GM21737 (cell line): ENCODE data around the gene CXorf49B.
"Not testable (repeated sequence)": the region's sequence is repeated elsewhere in the genome, so short reads cannot be mapped to it uniquely, and the experiment has no call there.

Source experiments
- ATAC-seq: cut with Tn5 transposase; IDR thresholded peaks from one replicate; pipeline ENCODE4 v1.9.1; 2021; ENCODE audit warnings: mild to moderate bottlenecking, moderate library complexity; ENCODE audit not compliant: unreplicated experiment

The CXorf49B gene

DNA sequence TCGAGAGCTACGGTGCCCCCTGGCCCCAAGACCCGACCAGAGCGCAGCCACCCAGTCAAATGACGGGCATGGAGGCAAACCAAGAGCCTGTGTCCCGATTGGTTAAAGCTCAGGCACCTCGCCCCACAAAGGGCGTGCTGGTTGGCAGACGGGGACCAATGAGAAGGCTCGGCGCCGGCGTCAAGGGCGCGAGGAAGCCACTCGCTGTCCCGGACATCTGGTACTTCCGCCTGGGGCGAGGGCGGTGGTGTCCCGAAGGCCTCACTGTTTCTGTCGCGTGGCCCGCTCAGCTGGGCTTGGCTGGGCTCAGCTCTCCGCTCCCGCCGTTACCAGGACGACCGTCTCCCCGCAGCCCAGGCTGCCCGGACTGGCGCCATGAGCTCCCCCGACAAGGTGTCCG is at the start of gene CXorf49B:
TSS of gene CXorf49B (plus strand) at position 301 of the 400 bp plus-strand sequence. CDS start at position 376, 75 bp downstream.
- not testable (repeated sequence) for ATAC-seq

GRCh38 chrX:71714064-71714463 is 49.1 kb upstream of the CXorf49B start:
- not testable (repeated sequence) for ATAC-seq

GRCh38 chrX:71715551-71715950 is 47.6 kb upstream of the CXorf49B start:
- ATAC-seq: not testable (repeated sequence)

- ATAC-seq: not testable (repeated sequence)
These were observed 46.8 kb upstream of the CXorf49B start for GRCh38 chrX:71716323-71716722.

DNA sequence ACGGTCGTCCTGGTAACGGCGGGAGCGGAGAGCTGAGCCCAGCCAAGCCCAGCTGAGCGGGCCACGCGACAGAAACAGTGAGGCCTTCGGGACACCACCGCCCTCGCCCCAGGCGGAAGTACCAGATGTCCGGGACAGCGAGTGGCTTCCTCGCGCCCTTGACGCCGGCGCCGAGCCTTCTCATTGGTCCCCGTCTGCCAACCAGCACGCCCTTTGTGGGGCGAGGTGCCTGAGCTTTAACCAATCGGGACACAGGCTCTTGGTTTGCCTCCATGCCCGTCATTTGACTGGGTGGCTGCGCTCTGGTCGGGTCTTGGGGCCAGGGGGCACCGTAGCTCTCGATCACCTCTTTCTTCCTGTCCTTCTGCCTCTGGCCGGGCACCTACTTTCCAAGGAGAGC is 45.0 kb upstream of the CXorf49B start, which contains the start of gene CXorf49:
TSS of gene CXorf49 (minus strand) at position 101 of the 400 bp plus-strand sequence. CDS start 134 bp downstream, outside the sequence.
- ATAC-seq: not testable (repeated sequence)

- not testable (repeated sequence) for ATAC-seq
These were observed 44.0 kb upstream of the CXorf49B start for GRCh38 chrX:71719195-71719594.

DNA sequence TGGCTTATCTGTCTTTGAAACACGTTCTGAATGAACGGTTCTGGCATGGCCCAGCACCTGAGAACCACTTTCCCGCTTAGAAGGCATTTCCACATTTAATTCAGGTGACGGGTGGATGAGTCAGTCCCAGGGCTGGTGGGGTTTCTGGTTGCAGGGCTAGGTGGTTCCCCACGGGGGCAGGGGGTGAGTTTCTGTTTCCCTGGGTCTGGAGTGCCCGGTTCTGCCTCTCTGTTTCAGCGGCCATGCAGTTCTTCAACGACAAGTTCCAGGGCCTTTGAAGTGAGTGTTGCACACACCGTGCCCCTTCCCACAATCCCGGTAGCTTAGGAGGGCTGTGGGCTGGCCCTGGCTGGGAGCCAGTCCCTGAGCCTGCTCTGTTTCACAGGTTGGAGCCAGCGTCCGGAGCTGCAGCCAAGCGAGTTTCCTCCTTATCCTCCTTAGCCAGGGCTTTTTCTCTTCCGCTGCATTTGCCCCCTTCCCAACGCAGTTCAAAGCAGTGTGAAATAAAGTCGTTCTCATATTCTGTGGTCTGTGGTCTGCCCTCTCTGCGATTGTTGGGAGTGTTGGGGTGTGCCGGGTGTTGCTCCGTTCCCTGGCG is 42.8 kb upstream of the CXorf49B start:
- ATAC-seq: not testable (repeated sequence)

GRCh38 chrX:71760688-71761281 is 2.4 kb upstream of the CXorf49B start:
- ATAC-seq: not testable (repeated sequence)

- not testable (repeated sequence) for ATAC-seq
These were observed 1.7 kb downstream of the CXorf49B start for GRCh38 chrX:71764832-71765231.

- not testable (repeated sequence) for ATAC-seq
These were observed 2.5 kb downstream of the CXorf49B start for GRCh38 chrX:71765613-71766012.

GRCh38 chrX:71767134-71767533 is 4.0 kb downstream of the CXorf49B start:
- ATAC-seq: not testable (repeated sequence)

DNA sequence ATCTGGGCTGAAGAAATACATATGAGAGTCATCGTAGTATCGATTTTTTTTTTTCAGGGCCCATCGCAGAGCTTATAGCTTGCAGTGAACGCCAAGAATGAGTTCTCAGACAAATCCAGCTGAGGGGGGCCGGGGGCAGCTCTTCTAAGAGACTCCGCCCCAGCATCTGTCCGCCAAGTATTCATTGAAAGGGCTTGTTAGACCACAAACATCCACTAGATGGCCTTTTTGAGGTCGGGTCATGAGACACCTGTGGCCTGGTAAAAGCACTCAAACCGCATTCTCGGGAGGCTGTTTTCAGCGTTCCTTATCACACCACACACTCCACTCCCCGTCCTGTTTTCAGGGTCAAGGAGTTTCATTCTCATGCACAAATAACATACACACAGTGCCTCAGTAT is 15.2 kb downstream of the CXorf49B start:
- not testable (repeated sequence) for ATAC-seq

GRCh38 chrX:71782225-71782949 is 19.2 kb downstream of the CXorf49B start:
- not testable (repeated sequence) for ATAC-seq

DNA sequence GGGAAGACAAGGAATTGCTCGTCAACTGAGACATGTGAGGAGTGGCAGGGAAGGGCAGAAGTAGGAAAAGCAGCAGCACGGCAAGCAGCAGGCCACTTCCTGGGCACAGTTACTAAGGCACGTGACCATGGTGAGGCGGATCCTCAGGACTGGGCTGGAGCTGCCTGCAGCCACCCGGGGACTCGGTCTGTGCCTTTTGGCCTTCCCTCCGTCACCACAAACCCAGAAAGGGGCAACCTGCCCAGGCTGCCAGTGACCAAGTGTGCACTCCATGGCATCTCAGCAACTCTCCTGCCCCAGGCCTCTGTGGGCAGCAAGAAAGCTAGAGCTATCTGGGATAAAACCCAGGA is 19.8 kb downstream of the CXorf49B start:
- ATAC-seq: not testable (repeated sequence)

GRCh38 chrX:71783569-71784347 is 20.6 kb downstream of the CXorf49B start:
- ATAC-seq: not testable (repeated sequence)

DNA sequence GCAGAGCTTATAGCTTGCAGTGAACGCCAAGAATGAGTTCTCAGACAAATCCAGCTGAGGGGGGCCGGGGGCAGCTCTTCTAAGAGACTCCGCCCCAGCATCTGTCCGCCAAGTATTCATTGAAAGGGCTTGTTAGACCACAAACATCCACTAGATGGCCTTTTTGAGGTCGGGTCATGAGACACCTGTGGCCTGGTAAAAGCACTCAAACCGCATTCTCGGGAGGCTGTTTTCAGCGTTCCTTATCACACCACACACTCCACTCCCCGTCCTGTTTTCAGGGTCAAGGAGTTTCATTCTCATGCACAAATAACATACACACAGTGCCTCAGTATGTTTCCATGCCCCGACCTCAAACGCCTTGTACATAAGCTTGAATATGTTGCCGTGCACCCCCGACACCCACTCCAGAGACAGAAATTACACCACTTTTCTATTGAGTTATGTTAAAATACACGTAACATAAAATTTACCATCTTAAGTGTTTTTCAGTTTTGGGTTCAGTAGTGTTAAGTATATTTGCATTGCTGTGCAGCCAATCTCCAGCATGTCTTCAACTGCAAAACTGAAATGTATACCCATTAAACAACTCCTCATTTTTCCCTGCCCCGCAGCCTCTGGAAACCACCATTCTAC is 21.3 kb downstream of the CXorf49B start:
- not testable (repeated sequence) for ATAC-seq

DNA sequence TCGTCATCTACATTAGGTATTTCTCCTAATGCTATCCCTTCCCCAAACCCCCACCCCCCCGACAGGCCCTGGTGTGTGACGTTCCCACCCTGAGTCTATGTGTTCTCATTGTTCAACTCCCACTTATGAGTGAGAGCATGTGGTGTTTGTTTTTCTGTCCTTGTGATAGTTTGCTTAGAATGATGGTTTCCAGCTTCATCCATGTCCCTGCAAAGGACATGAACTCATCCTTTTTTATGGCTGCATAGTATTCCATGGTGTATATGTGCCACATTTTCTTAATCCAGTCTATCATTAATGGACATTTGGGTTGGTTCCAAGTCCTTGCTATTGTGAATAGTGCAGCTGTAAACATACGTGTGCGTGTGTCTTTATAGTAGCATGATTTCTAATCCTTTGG is 43.3 kb downstream of the CXorf49B start:
- ATAC-seq: not testable (repeated sequence)

GRCh38 chrX:71809886-71810285 is 46.7 kb downstream of the CXorf49B start:
- no peak for ATAC-seq

- no peak for ATAC-seq
These were observed 51.2 kb downstream of the CXorf49B start for GRCh38 chrX:71814123-71814912.
